ENCODE data around the gene ANO1. TPM values are rescaled to one million over a fixed set of nuclear protein-coding genes. Genes with fewer than 3 reads are reported as not detected.
"Not testable (repeated sequence)": the region's sequence is repeated elsewhere in the genome, so short reads cannot be mapped to it uniquely, and the experiment has no call there.

The ANO1 gene
- total RNA-seq, 1 experiment from 2014 or later: 41.7 TPM

- RAD21 ChIA-PET (ENCODE audit: low non-redundant PET in 1 of 2, low total read pairs in 2 of 2, uncharacterized antibody in 2 of 2, unreplicated experiment in 2 of 2); H3K9me2 ChIP-seq (ENCODE audit: insufficient read depth); H2AFZ ChIP-seq (ENCODE audit: low read depth, low read length, poor library complexity, severe bottlenecking); H3K4me2 ChIP-seq (ENCODE audit: low read length); DNase-seq (ENCODE audit: low read depth, low spot score); CTCF ChIA-PET; intact Hi-C loops (cut with micrococcal nuclease); H3K4me1 ChIP-seq (ENCODE audit: control insufficient read depth in 1 of 2, insufficient read depth in 2 of 2, low read length in 2 of 2); POLR2A ChIA-PET; H3K27ac ChIP-seq (ENCODE audit: low read depth, low read length); H3K27me3 ChIP-seq (ENCODE audit: insufficient read depth, low read length); ATAC-seq; H3K4me3 ChIP-seq (replicated peaks in 1 of 2; ENCODE audit: low read depth in 1 of 2, low read length in 2 of 2); BruUV-seq (replicated peaks); H4K20me1 ChIP-seq (ENCODE audit: insufficient read depth); H3K9me3 ChIP-seq (ENCODE audit: control insufficient read depth in 1 of 2, insufficient read depth in 1 of 2, low read depth in 1 of 2, low read length in 2 of 2); H3K36me3 ChIP-seq (ENCODE audit: control insufficient read depth in 1 of 2, insufficient read depth in 2 of 2, low read length in 2 of 2); H3K9ac ChIP-seq (ENCODE audit: low read length); H3K79me2 ChIP-seq (ENCODE audit: insufficient read depth, low read length): not testable (repeated sequence)
Measured at GRCh38 chr11:70217388-70217787, 139.3 kb downstream of the ANO1 start.

DNA sequence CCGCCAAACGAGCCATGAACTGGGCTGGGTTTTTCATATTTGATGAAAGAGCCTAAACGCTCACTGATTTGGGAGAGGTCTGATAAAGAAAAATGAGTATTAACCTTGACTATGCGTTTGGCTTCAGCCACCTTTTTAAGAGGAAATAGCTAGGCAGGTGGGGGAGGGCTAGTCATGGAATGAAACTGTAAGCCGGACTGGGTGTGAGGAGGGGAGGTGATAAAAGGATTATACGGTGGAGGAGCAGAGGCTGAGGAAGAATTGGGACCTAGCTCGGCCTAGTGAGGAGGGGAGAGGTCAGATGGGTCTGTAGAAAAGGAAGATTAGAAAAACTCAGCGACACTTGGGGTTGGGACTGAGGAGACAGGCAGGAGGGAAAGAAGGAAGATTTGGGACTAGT, 140.0 kb downstream of the ANO1 start:
- H3K36me3 ChIP-seq (ENCODE audit: control insufficient read depth in 1 of 2, insufficient read depth in 2 of 2, low read length in 2 of 2); H3K4me1 ChIP-seq (ENCODE audit: control insufficient read depth in 1 of 2, insufficient read depth in 2 of 2, low read length in 2 of 2); ATAC-seq; DNase-seq (ENCODE audit: low read depth, low spot score); H3K4me2 ChIP-seq (ENCODE audit: low read length); H4K20me1 ChIP-seq (ENCODE audit: insufficient read depth); BruUV-seq (replicated peaks); H3K9me2 ChIP-seq (ENCODE audit: insufficient read depth); H3K27me3 ChIP-seq (ENCODE audit: insufficient read depth, low read length); H3K27ac ChIP-seq (ENCODE audit: low read depth, low read length); H3K9ac ChIP-seq (ENCODE audit: low read length); H3K9me3 ChIP-seq (ENCODE audit: control insufficient read depth in 1 of 2, insufficient read depth in 1 of 2, low read depth in 1 of 2, low read length in 2 of 2); H3K4me3 ChIP-seq (replicated peaks in 1 of 2; ENCODE audit: low read depth in 1 of 2, low read length in 2 of 2); intact Hi-C loops (cut with micrococcal nuclease); H3K79me2 ChIP-seq (ENCODE audit: insufficient read depth, low read length); CTCF ChIA-PET; H2AFZ ChIP-seq (ENCODE audit: low read depth, low read length, poor library complexity, severe bottlenecking); RAD21 ChIA-PET (ENCODE audit: low non-redundant PET in 1 of 2, low total read pairs in 2 of 2, uncharacterized antibody in 2 of 2, unreplicated experiment in 2 of 2); POLR2A ChIA-PET: not testable (repeated sequence)

- ChIA-PET CTCF (no interaction called here), POLR2A (no interaction called here), RAD21 (ENCODE audit: low non-redundant PET in 1 of 2, low total read pairs in 2 of 2, uncharacterized antibody in 2 of 2, unreplicated experiment in 2 of 2) (no interaction called here)
- no peak overlapping the region for H3K9ac ChIP-seq (ENCODE audit: low read length)
- H3K27ac ChIP-seq (ENCODE audit: low read depth, low read length): no peak overlapping the region
- H3K27me3 ChIP-seq (ENCODE audit: insufficient read depth, low read length): no peaks in the 10 kb centered on the region; the same call in 1 of the 2 replicates
- BruUV-seq (replicated peaks): no TSS peak
- no peak overlapping the region for H2AFZ ChIP-seq (ENCODE audit: low read depth, low read length, poor library complexity, severe bottlenecking)
- H3K9me3 ChIP-seq (ENCODE audit: control insufficient read depth in 1 of 2, insufficient read depth in 1 of 2, low read depth in 1 of 2, low read length in 2 of 2): no peaks in the 10 kb centered on the region
- no peak overlapping the region for H3K4me3 ChIP-seq (replicated peaks in 1 of 2; ENCODE audit: low read depth in 1 of 2, low read length in 2 of 2)
- no peak overlapping the region for H3K4me2 ChIP-seq (ENCODE audit: low read length)
- no peak for ATAC-seq
- H3K9me2 ChIP-seq (ENCODE audit: insufficient read depth): no peaks in the 10 kb centered on the region
- no peaks in the 10 kb centered on the region for H3K36me3 ChIP-seq (ENCODE audit: control insufficient read depth in 1 of 2, insufficient read depth in 2 of 2, low read length in 2 of 2)
- H4K20me1 ChIP-seq (ENCODE audit: insufficient read depth): no peaks in the 10 kb centered on the region
- intact Hi-C loops (cut with micrococcal nuclease): no loop called here
- H3K79me2 ChIP-seq (ENCODE audit: insufficient read depth, low read length): no peaks in the 10 kb centered on the region
- peaks cover 0 to 3% of the 10 kb centered on the region in 2 experiments; a peak in 1 of 4 replicates for H3K4me1 ChIP-seq (ENCODE audit: control insufficient read depth in 1 of 2, insufficient read depth in 2 of 2, low read length in 2 of 2)
- TF ChIP-seq POLR2AphosphoS5 (IDR thresholded peaks at IDR 0.05; ENCODE audit: low read depth, low read length) (no peak), ZBTB33 (IDR thresholded peaks at IDR 0.05; ENCODE audit: extremely low read depth, insufficient replicate concordance, low read length) (no peak)
- no peak for DNase-seq (ENCODE audit: low read depth, low spot score)
Measured at GRCh38 chr11:70220136-70220535, 142.0 kb downstream of the ANO1 start.

All from HCT116 (cell line).